Stimulated activated CD4-positive, alpha-beta T cell treated with anti-CD3 and anti-CD28 coated beads, Interleukin-1b, Interleukin-23, amount 100 ng/mL, for 4 hours (primary cell): Measurements from ENCODE around the gene NSG1.
"Not testable (repeated sequence)": the region's sequence is repeated elsewhere in the genome, so short reads cannot be mapped to it uniquely, and the experiment has no call there.

ENCODE experiments used
- DNase-seq, 2 donors: peaks; one replicate each; pipeline ENCODE4 v3.0.0-alpha.2; 2020; ENCODE audit warnings: low read depth in 2 of 2

The NSG1 gene

DNA sequence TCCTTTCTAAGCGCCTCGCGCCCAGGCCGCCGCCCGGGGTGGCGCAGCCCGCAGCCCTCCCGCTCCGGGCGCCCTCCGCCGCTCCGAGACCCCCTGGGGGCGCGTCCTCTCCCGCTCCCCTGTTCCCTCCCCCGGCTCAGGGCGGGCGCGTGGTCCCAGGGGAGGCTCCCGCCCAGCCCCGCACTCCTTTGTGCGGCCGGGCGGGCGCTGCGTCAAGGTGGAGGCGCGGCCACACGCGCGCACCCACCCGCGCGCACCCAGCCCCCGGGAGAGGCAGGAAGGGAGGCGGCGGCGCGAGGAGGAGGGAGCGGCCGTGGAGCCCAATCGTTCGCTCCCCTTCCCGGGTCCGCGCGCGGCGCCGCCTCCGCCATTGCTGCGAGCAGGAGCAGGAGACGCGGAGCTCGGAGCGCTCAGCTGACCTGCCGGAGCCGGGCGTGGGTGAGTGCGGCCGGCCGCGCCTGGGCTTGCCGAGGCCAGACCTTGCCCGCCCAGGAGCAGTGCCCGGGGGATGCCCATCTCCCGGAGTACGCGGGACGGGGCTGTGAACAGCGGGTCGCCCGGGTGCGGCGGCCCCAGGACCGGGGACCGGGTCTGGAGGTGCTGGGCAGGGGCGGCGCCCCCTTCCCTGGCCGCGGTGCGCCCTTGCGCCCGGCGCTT, at the start of gene NSG1:
NSG1 (plus strand) TSS at position 367 of the 657 bp plus-strand sequence. CDS start 528 bp downstream, outside the sequence.
- DNase-seq = peak in 1 of 2 donors; percentile 21

- no peak for DNase-seq
These were observed 48.5 kb upstream of the NSG1 start for GRCh38 chr4:4338210-4339001.

DNA sequence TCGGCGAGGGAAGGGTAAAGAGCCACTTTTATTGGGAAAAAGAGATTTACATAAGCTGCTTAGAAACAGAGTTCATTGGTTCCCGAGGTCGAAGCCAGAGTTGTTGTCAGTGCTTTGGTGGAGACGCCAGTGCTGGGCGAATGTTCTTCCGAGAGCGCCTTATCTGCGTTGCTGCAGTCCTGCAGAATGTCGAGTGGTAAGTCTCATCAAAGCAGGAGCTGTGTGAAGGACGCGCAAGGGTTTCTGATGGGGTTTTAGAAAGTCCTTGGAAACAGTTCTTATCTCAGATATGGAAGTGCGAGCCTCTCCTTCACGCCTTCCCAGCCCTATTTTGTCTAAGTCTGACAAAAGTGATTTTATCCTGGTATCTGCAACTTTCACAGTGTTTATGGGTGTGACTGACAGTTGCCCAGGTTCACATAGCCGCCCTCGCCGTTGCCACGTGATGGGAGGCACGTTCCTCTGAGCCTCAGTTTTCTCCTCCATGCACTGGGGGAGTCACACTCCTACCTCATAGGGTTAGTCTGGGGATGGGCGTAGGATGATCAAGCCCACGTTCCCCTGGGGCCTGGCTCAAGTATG, 47.3 kb upstream of the NSG1 start:
- no peak for DNase-seq

GRCh38 chr4:4341861-4342650, 44.8 kb upstream of the NSG1 start:
- DNase-seq = no peak

- DNase-seq = no peak
These were observed 43.9 kb upstream of the NSG1 start for GRCh38 chr4:4343038-4343437.

DNA sequence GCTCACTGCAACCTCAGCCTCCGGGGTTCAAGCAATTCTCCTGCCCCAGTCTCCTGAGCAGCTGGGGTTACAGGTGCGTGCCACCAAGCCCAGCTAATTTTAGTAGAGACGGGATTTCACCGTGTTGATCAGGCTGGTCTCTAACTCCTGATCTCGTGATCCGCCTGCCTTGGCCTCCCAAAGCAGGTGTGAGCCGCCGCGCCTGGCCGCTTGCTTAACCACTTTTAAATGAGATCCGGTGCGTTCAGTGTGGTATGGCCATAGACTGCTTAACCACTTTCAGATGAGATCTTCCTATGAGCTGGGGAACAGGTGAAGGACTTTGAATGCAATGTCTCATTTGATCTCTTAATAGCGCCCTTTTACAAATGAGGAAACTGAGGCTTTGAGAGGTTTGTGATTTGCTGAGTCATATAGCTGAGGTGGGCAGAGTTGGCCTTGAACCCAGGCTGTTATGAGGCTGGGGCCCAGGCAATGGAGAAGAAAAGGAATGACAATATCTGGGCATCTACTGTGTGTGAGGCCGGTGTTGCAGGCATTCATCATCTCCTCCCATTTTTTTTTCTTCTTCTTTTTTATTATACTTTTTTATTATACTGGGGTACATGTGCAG, 41.9 kb upstream of the NSG1 start:
- no peak for DNase-seq

GRCh38 chr4:4347585-4347984, 39.3 kb upstream of the NSG1 start:
- DNase-seq = no peak

DNA sequence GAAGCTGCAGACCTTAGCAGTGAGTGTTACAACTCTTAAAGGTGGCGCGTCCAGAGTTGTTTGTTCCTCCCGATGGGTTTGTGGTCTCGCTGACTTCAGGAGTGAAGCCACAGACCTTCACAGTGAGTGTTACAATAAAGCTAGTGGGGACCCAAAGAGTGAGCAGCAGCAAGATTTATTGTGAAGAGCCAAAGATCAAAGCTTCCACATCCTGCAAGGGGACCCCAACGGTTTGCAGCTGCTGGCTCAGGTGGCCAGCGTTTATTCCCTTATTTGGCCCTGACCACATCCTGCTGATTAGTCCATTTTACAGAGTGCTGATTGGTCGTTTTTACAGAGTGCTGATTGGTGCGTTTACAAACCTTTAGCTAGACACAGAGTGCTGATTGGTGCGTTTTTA, 38.3 kb upstream of the NSG1 start:
- DNase-seq = not testable (repeated sequence)

DNA sequence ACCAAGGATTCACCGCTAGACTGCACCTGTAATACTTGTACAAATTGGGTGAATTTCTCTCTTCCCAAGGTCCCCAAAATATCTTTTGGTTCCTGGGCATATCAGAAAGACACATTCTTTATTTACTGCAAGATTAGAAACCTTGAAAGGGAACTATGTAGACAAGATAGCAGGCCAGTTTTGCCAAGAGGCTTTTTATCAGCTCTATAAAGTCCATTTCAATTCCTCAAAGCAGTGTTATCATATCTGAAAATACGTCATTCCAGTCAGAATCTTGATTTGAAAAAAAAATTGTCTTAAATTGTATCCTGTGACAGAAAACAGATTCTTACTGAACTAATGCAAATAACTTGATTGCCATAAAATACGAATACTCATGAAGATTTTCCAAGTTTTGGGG, 37.0 kb upstream of the NSG1 start:
- no peak for DNase-seq

GRCh38 chr4:4350909-4351308, 36.0 kb upstream of the NSG1 start:
- DNase-seq = no peak

DNA sequence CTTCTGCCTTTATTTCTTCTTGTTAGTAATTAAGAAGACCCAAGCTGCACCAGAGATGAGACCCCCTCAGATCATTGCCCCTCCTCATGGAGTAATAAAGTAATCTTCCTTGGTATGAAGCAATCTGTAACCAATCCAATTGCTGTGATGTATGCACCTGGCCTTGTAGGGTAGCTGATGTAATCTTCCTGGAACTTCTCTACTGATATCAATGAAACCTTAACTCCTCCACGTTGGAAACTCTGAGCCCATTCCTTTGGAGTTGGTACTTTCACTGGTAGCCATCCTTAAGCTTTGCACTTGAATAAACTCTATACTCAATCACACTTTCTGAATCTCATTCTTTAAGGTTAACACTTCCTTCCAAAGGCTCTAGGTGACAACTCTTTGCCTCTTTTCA, 31.6 kb upstream of the NSG1 start:
- no peak for DNase-seq

GRCh38 chr4:4356106-4357041, 30.5 kb upstream of the NSG1 start:
- no peak for DNase-seq

DNA sequence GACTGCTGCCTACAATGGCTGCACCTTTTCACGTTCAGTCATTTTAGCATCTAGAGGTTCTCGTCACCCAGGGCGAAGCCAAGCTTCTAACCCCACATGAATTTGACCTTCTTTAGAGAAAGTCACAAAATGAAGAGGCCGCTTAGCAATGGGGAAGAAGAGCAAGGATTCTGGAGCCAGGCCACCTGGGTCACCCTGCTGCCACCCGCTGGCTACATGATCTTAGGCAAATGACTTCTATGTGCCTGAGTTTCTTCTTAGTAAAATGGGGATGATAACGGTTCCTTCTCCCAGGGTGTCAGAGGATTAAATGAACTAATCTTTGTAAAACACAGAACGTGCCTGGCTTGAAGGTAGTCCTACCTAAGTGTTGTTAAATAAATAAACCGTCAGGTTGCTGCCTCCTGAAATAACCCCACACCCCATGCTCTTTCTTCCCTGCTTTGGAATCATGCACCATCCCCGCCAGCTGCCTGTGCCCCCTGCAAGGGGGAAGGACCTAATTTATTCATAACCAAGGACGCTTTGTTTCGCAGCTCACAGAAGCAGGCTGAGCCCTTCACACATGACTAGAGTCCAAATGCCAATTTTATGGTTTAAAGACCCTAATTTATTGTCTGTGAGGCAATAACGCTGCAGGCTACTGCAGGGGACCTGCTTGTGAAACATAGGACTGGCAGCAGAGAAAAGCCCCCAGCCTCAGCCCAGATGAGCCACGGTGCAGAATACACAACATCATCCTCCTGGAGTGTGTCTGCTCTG, 28.6 kb upstream of the NSG1 start:
- no peak for DNase-seq

- DNase-seq = no peak
These were observed 25.0 kb upstream of the NSG1 start for GRCh38 chr4:4361883-4362282.

DNA sequence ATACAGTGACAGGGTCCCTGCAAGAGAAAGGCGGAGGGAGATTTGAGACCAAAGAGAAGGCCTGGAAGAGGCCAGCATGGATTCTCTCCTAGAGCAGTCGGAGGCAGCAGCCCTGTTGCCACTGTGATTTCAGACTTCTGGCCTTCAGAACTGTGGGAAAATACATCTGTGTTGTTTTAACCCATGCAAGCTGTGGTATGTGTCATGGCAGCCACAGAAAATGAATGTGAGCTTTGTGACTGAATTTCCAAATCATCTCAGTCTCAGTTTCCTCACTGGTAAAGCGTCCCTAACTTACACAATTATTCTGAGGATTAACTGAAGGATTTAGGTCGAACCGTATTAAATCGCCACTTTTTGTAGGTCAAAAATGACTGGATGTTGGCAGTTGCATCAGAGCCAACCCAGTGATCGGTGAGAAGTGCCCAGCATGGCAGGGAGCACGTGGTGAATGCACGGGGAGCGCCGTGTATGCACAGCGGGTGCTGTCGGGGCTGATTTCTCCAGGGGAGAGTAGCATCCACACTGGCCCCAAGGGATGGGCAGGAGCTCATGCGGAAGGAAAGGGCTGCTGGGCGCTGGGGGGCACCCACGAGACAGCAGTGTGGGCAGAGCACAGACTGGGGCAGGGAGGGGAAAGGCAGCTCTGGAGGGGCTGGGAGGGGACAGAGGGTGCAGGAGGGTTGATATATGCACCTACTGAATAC, 23.8 kb upstream of the NSG1 start:
- DNase-seq = no peak

DNA sequence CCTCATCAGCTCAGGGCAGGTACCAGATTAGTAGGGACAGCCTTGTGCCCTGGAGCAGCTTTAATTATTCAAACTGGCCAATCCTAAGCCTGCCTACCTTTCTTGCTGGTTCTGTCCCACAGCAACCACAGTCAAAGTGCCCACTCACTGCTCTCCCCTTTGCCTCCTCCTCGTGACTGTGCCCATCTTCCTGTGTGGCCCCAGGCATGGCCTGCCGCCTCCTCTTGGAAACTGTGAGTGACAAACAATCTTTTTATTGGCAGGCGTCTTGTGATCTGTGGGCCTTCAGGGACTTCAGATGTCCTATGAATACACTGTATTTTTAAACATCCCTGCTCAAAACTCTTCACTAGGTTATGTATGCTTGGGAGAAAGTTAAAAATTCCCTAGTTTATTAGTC, 22.8 kb upstream of the NSG1 start:
- no peak for DNase-seq

- DNase-seq = no peak
These were observed 22.3 kb upstream of the NSG1 start for GRCh38 chr4:4364486-4365208.

GRCh38 chr4:4368809-4369580, 17.9 kb upstream of the NSG1 start:
- no peak for DNase-seq
